HepG2 (cell line): ENCODE results near the gene IPP. TPM values are rescaled to one million over a fixed set of nuclear protein-coding genes. Genes with fewer than 3 reads are reported as not detected.

Experiments
- ARID3A ChIP-seq: IDR thresholded peaks from 2 replicates; pipeline ENCODE4 v1.6.1; 2012; ENCODE audit warnings: low read depth, low read length, improper control_type of control experiment
- CBFB ChIP-seq: sonication (generic); formaldehyde crosslinking; IDR thresholded peaks from 2 replicates; pipeline ENCODE4 v1.4.0; 2020; ENCODE audit warnings: missing genetic modification reagents
- CENPBD1 ChIP-seq: sonication (generic); formaldehyde crosslinking; IDR thresholded peaks from 2 replicates; pipeline ENCODE4 v1.8.0; 2022; ENCODE audit warnings: missing genetic modification reagents, low read depth, mild to moderate bottlenecking, borderline replicate concordance
- GABPA ChIP-seq, 2 experiments: IDR thresholded peaks; 2 replicates each; pipeline ENCODE4 v1.6.1; 2011 to 2016; ENCODE audit warnings: low read depth in 2 of 2, low read length in 1 of 2, missing biosample characterization in 1 of 2, missing genetic modification characterization in 1 of 2
- KMT2B ChIP-seq: IDR thresholded peaks from 2 replicates; pipeline ENCODE4 v1.6.1; 2016; ENCODE audit warnings: missing genetic modification reagents, missing compliant biosample characterization
- MEIS1 ChIP-seq: sonication (generic); formaldehyde crosslinking; IDR thresholded peaks from 2 replicates; pipeline ENCODE4 v1.9.0; 2021; ENCODE audit warnings: mild to moderate bottlenecking, missing genetic modification reagents, moderate library complexity, borderline replicate concordance
- NCOR1 ChIP-seq: fragments of 200-600 bp; sonication (generic); IDR thresholded peaks from 2 replicates; pipeline ENCODE4 v1.7.0; 2017; ENCODE audit warnings: antibody characterized with exemption, low read length, borderline replicate concordance
- SCMH1 ChIP-seq: sonication (generic); formaldehyde crosslinking; IDR thresholded peaks from 2 replicates; pipeline ENCODE4 v1.9.0; 2021; ENCODE audit warnings: missing genetic modification reagents, mild to moderate bottlenecking, borderline replicate concordance
- SIX1 ChIP-seq: sonication (generic); formaldehyde crosslinking; IDR thresholded peaks from 2 replicates; pipeline ENCODE4 v1.4.0; 2020; ENCODE audit warnings: missing genetic modification reagents, borderline replicate concordance
- SP2 ChIP-seq: sonication (generic); formaldehyde crosslinking; IDR thresholded peaks from 2 replicates; pipeline ENCODE4 v1.5.1; 2020; ENCODE audit warnings: mild to moderate bottlenecking, missing genetic modification reagents
- TEAD3 ChIP-seq: optimal IDR thresholded peaks from 2 replicates; pipeline ENCODE3; 2016; ENCODE audit warnings: borderline replicate concordance
- WIZ ChIP-seq: sonication (generic); formaldehyde crosslinking; IDR thresholded peaks from 2 replicates; pipeline ENCODE4 v1.5.1; 2020; ENCODE audit warnings: mild to moderate bottlenecking, missing genetic modification reagents
- ZFY ChIP-seq: sonication (generic); formaldehyde crosslinking; IDR thresholded peaks from 2 replicates; pipeline ENCODE4 v1.4.0; 2020; ENCODE audit warnings: missing genetic modification reagents
- ZNF12 ChIP-seq: sonication (generic); formaldehyde crosslinking; IDR thresholded peaks from 2 replicates; pipeline ENCODE4 v1.5.0; 2020; ENCODE audit warnings: missing genetic modification reagents
- ZNF552 ChIP-seq: sonication (generic); formaldehyde crosslinking; IDR thresholded peaks from 2 replicates; pipeline ENCODE4 v1.9.0; 2022; ENCODE audit warnings: missing genetic modification reagents, mild to moderate bottlenecking, borderline replicate concordance
- ZNF615 ChIP-seq: sonication (generic); formaldehyde crosslinking; IDR thresholded peaks from 2 replicates; pipeline ENCODE4 v1.5.0; 2020; ENCODE audit warnings: mild to moderate bottlenecking, missing genetic modification reagents, borderline replicate concordance
- ZNF75D ChIP-seq: sonication (generic); formaldehyde crosslinking; IDR thresholded peaks from 2 replicates; pipeline ENCODE4 v1.8.1; 2023; ENCODE audit warnings: missing genetic modification reagents, mild to moderate bottlenecking, borderline replicate concordance
- polyA plus RNA-seq, 8 experiments: library from polyadenylated mRNA; depleted of rRNA in 3 of 8; stranded (reverse) in 7 of 8; unstranded in 1 of 8; fragments of >200 nt; fragmentation: Illumina TruSeq in 4 of 8; extraction: Trizol in 4 of 8; gene quantifications; 2 replicates each; pipeline versions ENCODE4 v1.2.1 to v1.2.3, GENCODE V29; 2011 to 2016; ENCODE audit warnings: low read depth in 4 of 8, missing spikeins in 1 of 8, mixed read lengths in 1 of 8; ENCODE audit not compliant: insufficient read depth in 1 of 8
- total RNA-seq, 5 experiments: library from RNA; depleted of rRNA; stranded (reverse); fragments of >200 nt; fragmentation: Illumina TruSeq; extraction: Trizol; gene quantifications; 2 replicates each; pipeline ENCODE4 v1.2.3, GENCODE V29; 2016; ENCODE audit warnings: low read depth in 1 of 5
- TF ChIP-seq, protein P1 (sequence below): sonication (generic); formaldehyde crosslinking; conservative IDR thresholded peaks from 2 replicates; pipeline ENCODE4 v1.8.0; 2022; ENCODE audit warnings: low read depth, missing genetic modification reagents
- TF ChIP-seq, protein P2 (sequence below): sonication (generic); formaldehyde crosslinking; IDR thresholded peaks from 2 replicates; pipeline ENCODE4 v1.8.0; 2022; ENCODE audit warnings: missing genetic modification reagents, mild to moderate bottlenecking, moderate library complexity, borderline replicate concordance
- TF ChIP-seq, protein P3 (sequence below): sonication (generic); formaldehyde crosslinking; IDR thresholded peaks from 2 replicates; pipeline ENCODE4 v1.9.0; 2022; ENCODE audit warnings: missing genetic modification reagents, mild to moderate bottlenecking, borderline replicate concordance

Gene IPP
- total and polyA plus RNA-seq, 2 of the 13 experiments (the other 11 are each of a cell fraction or from before 2014, with no cell fraction given), result 3.0 to 9.7 TPM

- TF ChIP-seq GABPA (IDR thresholded peaks at IDR 0.05; ENCODE audit: low read depth, low read length) (peak; percentile 54; the same call in 1 of the 2 replicates), GABPA (CRISPR knock-in tag; IDR thresholded peaks at IDR 0.05; ENCODE audit: low read depth) (peak; percentile 85), CENPBD1 (CRISPR knock-in tag) (no peak), ZNF552 (CRISPR knock-in tag) (no peak; the same call in 1 of the 2 replicates), SCMH1 (no peak), WIZ (no peak), ZNF615 (CRISPR knock-in tag) (no peak), SIX1 (CRISPR knock-in tag) (no peak; the same call in 1 of the 2 replicates), ZFY (CRISPR knock-in tag) (peak; percentile 96), ARID3A (peak; percentile 57; the same call in 1 of the 2 replicates), TEAD3 (no peak), MEIS1 (CRISPR knock-in tag) (no peak), ZNF75D (CRISPR knock-in tag) (0 out of 2 replicates have a peak, but pooled peaks have one; percentile 55), SP2 (peak; percentile 63), CBFB (CRISPR knock-in tag) (no peak), NCOR1 (no peak; the same call in 1 of the 2 replicates), ZNF12 (CRISPR knock-in tag) (no peak), KMT2B (CRISPR knock-in tag) (no peak)
- TF ChIP-seq, protein P1, sequence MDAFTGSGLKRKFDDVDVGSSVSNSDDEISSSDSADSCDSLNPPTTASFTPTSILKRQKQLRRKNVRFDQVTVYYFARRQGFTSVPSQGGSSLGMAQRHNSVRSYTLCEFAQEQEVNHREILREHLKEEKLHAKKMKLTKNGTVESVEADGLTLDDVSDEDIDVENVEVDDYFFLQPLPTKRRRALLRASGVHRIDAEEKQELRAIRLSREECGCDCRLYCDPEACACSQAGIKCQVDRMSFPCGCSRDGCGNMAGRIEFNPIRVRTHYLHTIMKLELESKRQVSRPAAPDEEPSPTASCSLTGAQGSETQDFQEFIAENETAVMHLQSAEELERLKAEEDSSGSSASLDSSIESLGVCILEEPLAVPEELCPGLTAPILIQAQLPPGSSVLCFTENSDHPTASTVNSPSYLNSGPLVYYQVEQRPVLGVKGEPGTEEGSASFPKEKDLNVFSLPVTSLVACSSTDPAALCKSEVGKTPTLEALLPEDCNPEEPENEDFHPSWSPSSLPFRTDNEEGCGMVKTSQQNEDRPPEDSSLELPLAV (CRISPR knock-in tag), result no peak
- TF ChIP-seq, protein P2, sequence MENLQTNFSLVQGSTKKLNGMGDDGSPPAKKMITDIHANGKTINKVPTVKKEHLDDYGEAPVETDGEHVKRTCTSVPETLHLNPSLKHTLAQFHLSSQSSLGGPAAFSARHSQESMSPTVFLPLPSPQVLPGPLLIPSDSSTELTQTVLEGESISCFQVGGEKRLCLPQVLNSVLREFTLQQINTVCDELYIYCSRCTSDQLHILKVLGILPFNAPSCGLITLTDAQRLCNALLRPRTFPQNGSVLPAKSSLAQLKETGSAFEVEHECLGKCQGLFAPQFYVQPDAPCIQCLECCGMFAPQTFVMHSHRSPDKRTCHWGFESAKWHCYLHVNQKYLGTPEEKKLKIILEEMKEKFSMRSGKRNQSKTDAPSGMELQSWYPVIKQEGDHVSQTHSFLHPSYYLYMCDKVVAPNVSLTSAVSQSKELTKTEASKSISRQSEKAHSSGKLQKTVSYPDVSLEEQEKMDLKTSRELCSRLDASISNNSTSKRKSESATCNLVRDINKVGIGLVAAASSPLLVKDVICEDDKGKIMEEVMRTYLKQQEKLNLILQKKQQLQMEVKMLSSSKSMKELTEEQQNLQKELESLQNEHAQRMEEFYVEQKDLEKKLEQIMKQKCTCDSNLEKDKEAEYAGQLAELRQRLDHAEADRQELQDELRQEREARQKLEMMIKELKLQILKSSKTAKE (CRISPR knock-in tag), result no peak
- TF ChIP-seq, protein P3, sequence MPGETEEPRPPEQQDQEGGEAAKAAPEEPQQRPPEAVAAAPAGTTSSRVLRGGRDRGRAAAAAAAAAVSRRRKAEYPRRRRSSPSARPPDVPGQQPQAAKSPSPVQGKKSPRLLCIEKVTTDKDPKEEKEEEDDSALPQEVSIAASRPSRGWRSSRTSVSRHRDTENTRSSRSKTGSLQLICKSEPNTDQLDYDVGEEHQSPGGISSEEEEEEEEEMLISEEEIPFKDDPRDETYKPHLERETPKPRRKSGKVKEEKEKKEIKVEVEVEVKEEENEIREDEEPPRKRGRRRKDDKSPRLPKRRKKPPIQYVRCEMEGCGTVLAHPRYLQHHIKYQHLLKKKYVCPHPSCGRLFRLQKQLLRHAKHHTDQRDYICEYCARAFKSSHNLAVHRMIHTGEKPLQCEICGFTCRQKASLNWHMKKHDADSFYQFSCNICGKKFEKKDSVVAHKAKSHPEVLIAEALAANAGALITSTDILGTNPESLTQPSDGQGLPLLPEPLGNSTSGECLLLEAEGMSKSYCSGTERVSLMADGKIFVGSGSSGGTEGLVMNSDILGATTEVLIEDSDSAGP, result peak; percentile 70; the same call in 1 of the 2 replicates
These were observed 63.3 kb downstream of the IPP start (continued) for GRCh38 chr1:45687014-45687753.
